OCI-LY3 (cell line): Measurements from ENCODE around the gene GNAQ.

Experiments
- EZH2phosphoT487 ChIP-seq: fragments of 200-600 bp; shearing (Covaris generic); IDR thresholded peaks from 2 replicates; pipeline ENCODE4 v1.6.1; 2018; ENCODE audit warnings: antibody characterized with exemption, mixed run types, low read depth
- TF ChIP-seq, protein P1 (sequence below): fragments of 200-600, 300-600 bp; sonication (generic); IDR thresholded peaks from 2 replicates; pipeline ENCODE4 v1.5.1; 2014; ENCODE audit warnings: antibody characterized with exemption, low read length, low read depth

DNA sequence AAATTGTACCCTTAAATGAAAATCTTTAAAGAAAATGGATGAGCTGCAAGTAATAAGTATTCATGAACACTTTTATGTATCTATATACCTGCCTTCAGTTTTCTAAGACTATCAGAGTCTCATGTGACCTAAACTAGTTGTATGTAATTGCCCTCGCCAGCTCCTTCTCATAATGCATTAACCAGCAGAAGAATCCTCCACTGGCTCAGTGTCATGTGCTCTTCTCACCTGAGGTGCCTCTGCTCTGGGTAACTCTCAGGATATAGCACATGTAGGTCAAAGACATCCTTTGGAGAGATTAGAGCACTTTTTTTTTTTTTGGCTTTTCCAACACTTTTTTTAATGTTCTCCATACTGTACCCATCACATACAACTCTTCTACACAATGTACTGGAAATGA lies 199.8 kb downstream of the GNAQ start:
- TF ChIP-seq, protein P1, sequence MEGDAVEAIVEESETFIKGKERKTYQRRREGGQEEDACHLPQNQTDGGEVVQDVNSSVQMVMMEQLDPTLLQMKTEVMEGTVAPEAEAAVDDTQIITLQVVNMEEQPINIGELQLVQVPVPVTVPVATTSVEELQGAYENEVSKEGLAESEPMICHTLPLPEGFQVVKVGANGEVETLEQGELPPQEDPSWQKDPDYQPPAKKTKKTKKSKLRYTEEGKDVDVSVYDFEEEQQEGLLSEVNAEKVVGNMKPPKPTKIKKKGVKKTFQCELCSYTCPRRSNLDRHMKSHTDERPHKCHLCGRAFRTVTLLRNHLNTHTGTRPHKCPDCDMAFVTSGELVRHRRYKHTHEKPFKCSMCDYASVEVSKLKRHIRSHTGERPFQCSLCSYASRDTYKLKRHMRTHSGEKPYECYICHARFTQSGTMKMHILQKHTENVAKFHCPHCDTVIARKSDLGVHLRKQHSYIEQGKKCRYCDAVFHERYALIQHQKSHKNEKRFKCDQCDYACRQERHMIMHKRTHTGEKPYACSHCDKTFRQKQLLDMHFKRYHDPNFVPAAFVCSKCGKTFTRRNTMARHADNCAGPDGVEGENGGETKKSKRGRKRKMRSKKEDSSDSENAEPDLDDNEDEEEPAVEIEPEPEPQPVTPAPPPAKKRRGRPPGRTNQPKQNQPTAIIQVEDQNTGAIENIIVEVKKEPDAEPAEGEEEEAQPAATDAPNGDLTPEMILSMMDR = no peak
- no peak for TF ChIP-seq EZH2phosphoT487
